MM.1S (cell line): ENCODE measurements around the gene MAPK8IP1.

Experiments
- DNase-seq: peaks from one replicate; pipeline ENCODE4 v3.0.0-alpha.2; 2015
- H2AFZ ChIP-seq: fragments of 300-600 bp; sonication (generic); 2 replicates; pipeline ENCODE4 v1.6.0; 2016; ENCODE audit warnings: antibody characterized with exemption, low read length
- H3F3A ChIP-seq: fragments of 300-600 bp; sonication (generic); 2 replicates; pipeline ENCODE4 v1.6.1; 2016; ENCODE audit warnings: mild to moderate bottlenecking, antibody characterized with exemption, low read length, moderate library complexity, mixed read lengths; ENCODE audit not compliant: insufficient read depth
- H3K27ac ChIP-seq: fragments of 300-600 bp; sonication (generic); 2 replicates; pipeline ENCODE4 v1.5.1; 2016; ENCODE audit warnings: mild to moderate bottlenecking, low read length
- H3K27me3 ChIP-seq: fragments of 300-600 bp; sonication (generic); replicated peaks from 2 replicates; pipeline ENCODE4 v1.6.0; 2016; ENCODE audit warnings: low read length; ENCODE audit not compliant: insufficient read depth
- H3K36me3 ChIP-seq: fragments of 300-600 bp; sonication (generic); replicated peaks from 2 replicates; pipeline ENCODE4 v1.6.1; 2016; ENCODE audit warnings: mild to moderate bottlenecking, low read length, mixed read lengths; ENCODE audit not compliant: insufficient read depth
- H3K4me1 ChIP-seq: fragments of 300-600 bp; sonication (generic); 2 replicates; pipeline ENCODE4 v1.6.1; 2016; ENCODE audit warnings: low read length, mixed read lengths
- H3K4me2 ChIP-seq: fragments of 300-600 bp; sonication (generic); 2 replicates; pipeline ENCODE4 v1.6.0; 2016; ENCODE audit warnings: low read depth, low read length
- H3K4me3 ChIP-seq: fragments of 300-600 bp; sonication (generic); 2 replicates; pipeline ENCODE4 v1.5.1; 2016; ENCODE audit warnings: low read length, mixed read lengths
- H3K79me2 ChIP-seq: fragments of 300-600 bp; sonication (generic); 2 replicates; pipeline ENCODE4 v1.6.1; 2016; ENCODE audit warnings: mixed run types, low read length, mixed read lengths
- H3K9ac ChIP-seq: fragments of 300-600 bp; sonication (generic); 2 replicates; pipeline ENCODE4 v1.6.1; 2016; ENCODE audit warnings: low read length, mixed read lengths
- H3K9me2 ChIP-seq: fragments of 300-600 bp; sonication (generic); replicated peaks from 2 replicates; pipeline ENCODE4 v1.6.1; 2016; ENCODE audit warnings: mild to moderate bottlenecking, low read length, mixed read lengths; ENCODE audit not compliant: insufficient read depth
- H3K9me3 ChIP-seq: fragments of 300-600 bp; sonication (generic); replicated peaks from 2 replicates; pipeline ENCODE4 v1.6.1; 2016; ENCODE audit warnings: mild to moderate bottlenecking, low read length, mixed read lengths; ENCODE audit not compliant: insufficient read depth
- H4K20me1 ChIP-seq: fragments of 300-600 bp; sonication (generic); 2 replicates; pipeline ENCODE4 v1.6.1; 2016; ENCODE audit warnings: mild to moderate bottlenecking, low read length, moderate library complexity, mixed read lengths; ENCODE audit not compliant: insufficient read depth
- EZH2 ChIP-seq: fragments of 300-600 bp; sonication (generic); optimal IDR thresholded peaks from 2 replicates; pipeline ENCODE3; 2017; ENCODE audit warnings: low read depth, mild to moderate bottlenecking, antibody characterized with exemption, low read length, mixed read lengths
- EZH2phosphoT487 ChIP-seq: fragments of 300-600 bp; sonication (generic); IDR thresholded peaks from 2 replicates; pipeline ENCODE4 v1.6.1; 2018; ENCODE audit warnings: antibody characterized with exemption, low read length
- TF ChIP-seq, protein P1 (sequence below): fragments of 300-600 bp; sonication (generic); IDR thresholded peaks from 2 replicates; pipeline ENCODE4 v1.5.1; 2016; ENCODE audit warnings: antibody characterized with exemption, low read length, mixed read lengths

MAPK8IP1 gene

GRCh38 chr11:45924927-45925326 is 39.5 kb downstream of the MAPK8IP1 start:
- Histone ChIP-seq H3F3A (peaks cover 7% of the 10 kb centered on the region), H2AFZ (no peak overlapping the region), H3K4me1 (peaks cover 12% of the 10 kb centered on the region; the same call in 1 of the 2 replicates), H3K27me3 (peaks cover 13% of the 10 kb centered on the region; the same call in 1 of the 2 replicates), H3K27ac (no peak overlapping the region), H4K20me1 (no peaks in the 10 kb centered on the region), H3K9me2 (no peaks in the 10 kb centered on the region), H3K36me3 (no peaks in the 10 kb centered on the region), H3K4me2 (no peak overlapping the region), H3K9ac (no peak overlapping the region), H3K79me2 (no peaks in the 10 kb centered on the region), H3K9me3 (no peaks in the 10 kb centered on the region), H3K4me3 (no peak overlapping the region)
- TF ChIP-seq EZH2phosphoT487: no peak
- DNase-seq: no peak

GRCh38 chr11:45925550-45925949 is 40.1 kb downstream of the MAPK8IP1 start:
- H3F3A ChIP-seq: peaks cover 12% of the 10 kb centered on the region
- no peak overlapping the region for H3K4me2 ChIP-seq
- no peaks in the 10 kb centered on the region for H3K79me2 ChIP-seq
- H3K27me3 ChIP-seq: peaks cover 13% of the 10 kb centered on the region; the same call in 1 of the 2 replicates
- DNase-seq: no peak
- H3K4me1 ChIP-seq: peaks cover 17% of the 10 kb centered on the region; the same call in 1 of the 2 replicates
- TF ChIP-seq, protein P1, sequence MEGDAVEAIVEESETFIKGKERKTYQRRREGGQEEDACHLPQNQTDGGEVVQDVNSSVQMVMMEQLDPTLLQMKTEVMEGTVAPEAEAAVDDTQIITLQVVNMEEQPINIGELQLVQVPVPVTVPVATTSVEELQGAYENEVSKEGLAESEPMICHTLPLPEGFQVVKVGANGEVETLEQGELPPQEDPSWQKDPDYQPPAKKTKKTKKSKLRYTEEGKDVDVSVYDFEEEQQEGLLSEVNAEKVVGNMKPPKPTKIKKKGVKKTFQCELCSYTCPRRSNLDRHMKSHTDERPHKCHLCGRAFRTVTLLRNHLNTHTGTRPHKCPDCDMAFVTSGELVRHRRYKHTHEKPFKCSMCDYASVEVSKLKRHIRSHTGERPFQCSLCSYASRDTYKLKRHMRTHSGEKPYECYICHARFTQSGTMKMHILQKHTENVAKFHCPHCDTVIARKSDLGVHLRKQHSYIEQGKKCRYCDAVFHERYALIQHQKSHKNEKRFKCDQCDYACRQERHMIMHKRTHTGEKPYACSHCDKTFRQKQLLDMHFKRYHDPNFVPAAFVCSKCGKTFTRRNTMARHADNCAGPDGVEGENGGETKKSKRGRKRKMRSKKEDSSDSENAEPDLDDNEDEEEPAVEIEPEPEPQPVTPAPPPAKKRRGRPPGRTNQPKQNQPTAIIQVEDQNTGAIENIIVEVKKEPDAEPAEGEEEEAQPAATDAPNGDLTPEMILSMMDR: no peak
- no peak for TF ChIP-seq EZH2phosphoT487
- no peak for TF ChIP-seq EZH2
- no peak overlapping the region for H3K27ac ChIP-seq
- H3K4me3 ChIP-seq: no peak overlapping the region
- no peaks in the 10 kb centered on the region for H3K9me3 ChIP-seq
- no peaks in the 10 kb centered on the region for H3K36me3 ChIP-seq
- H4K20me1 ChIP-seq: no peaks in the 10 kb centered on the region
- no peak overlapping the region for H2AFZ ChIP-seq
- no peaks in the 10 kb centered on the region for H3K9me2 ChIP-seq
- H3K9ac ChIP-seq: no peak overlapping the region

GRCh38 chr11:45926001-45926401 is 40.5 kb downstream of the MAPK8IP1 start:
- no peaks in the 10 kb centered on the region for H4K20me1 ChIP-seq
- no peaks in the 10 kb centered on the region for H3K79me2 ChIP-seq
- H3K4me1 ChIP-seq: peaks cover 18% of the 10 kb centered on the region; the same call in 1 of the 2 replicates
- H3K9me3 ChIP-seq: no peaks in the 10 kb centered on the region
- no peak overlapping the region for H3K27ac ChIP-seq
- no peak overlapping the region for H3K9ac ChIP-seq
- no peak for DNase-seq
- H3K4me3 ChIP-seq: no peak overlapping the region
- H3K36me3 ChIP-seq: no peaks in the 10 kb centered on the region
- no peak overlapping the region for H3K4me2 ChIP-seq
- no peaks in the 10 kb centered on the region for H3K9me2 ChIP-seq
- H3F3A ChIP-seq: peaks cover 12% of the 10 kb centered on the region
- no peak overlapping the region for H2AFZ ChIP-seq
- peaks cover 13% of the 10 kb centered on the region; the same call in 1 of the 2 replicates for H3K27me3 ChIP-seq
- TF ChIP-seq, protein P1: no peak
- TF ChIP-seq EZH2phosphoT487 (no peak), EZH2 (no peak)

DNA sequence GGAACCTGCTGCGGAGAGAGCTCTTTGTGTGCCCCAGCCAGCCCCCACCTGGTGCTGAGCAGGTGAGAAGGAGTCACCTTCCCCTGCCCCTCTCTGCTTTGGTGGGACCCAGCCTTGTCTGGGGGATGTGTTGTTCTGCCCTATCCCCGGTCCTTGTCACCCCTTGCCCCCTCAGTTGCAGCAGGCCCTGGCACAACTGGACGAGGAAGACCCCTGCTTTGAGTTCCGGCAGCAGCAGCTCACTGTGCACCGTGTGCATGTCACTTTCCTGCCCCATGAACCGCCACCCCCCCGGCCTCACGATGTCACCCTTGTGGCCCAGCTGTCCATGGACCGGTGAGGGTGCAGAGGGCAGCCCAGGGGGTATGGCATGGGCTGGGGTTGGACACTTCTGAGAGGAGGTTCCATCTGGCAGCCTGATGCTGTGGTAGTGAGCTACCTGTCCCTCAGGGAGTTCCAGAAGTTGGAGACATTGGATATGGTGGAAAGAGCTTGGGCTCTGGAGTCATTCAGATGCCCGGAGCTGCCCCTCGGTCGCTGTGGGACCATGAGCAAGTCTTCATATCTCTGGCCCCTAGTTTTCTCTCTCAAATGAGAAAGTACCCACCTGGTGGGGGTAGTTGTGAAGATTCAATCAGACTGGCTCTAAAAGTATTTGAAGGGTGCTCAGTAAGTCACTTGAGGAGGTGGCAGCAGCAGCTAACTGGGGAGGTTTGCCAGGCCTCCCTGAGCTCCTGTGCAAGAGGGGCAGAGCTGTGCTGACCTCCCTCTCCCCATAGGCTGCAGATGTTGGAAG is 41.3 kb downstream of the MAPK8IP1 start:
- Histone ChIP-seq H2AFZ (no peak overlapping the region), H4K20me1 (no peaks in the 10 kb centered on the region), H3K9me3 (no peaks in the 10 kb centered on the region), H3K9me2 (no peaks in the 10 kb centered on the region), H3K27me3 (peaks cover 13% of the 10 kb centered on the region; the same call in 1 of the 2 replicates), H3K27ac (no peak overlapping the region), H3K4me2 (no peak overlapping the region), H3K79me2 (no peaks in the 10 kb centered on the region), H3K4me3 (no peak overlapping the region), H3F3A (peaks cover 12% of the 10 kb centered on the region), H3K36me3 (no peaks in the 10 kb centered on the region), H3K9ac (no peak overlapping the region), H3K4me1 (peaks cover 15% of the 10 kb centered on the region; the same call in 1 of the 2 replicates)
- TF ChIP-seq EZH2phosphoT487 (no peak), EZH2 (no peak)
- TF ChIP-seq, protein P1: no peak
- no peak for DNase-seq
